Keratinocyte (primary cell): ENCODE measurements around the gene CCNK.

Experiments
- EZH2 ChIP-seq: IDR thresholded peaks from one replicate; pipeline ENCODE4 v1.6.1; 2012; ENCODE audit warnings: inconsistent platforms, mild to moderate bottlenecking, low read length, moderate library complexity
- TF ChIP-seq, protein P1 (sequence below), 3 experiments: IDR thresholded peaks in 1 of 3; conservative IDR thresholded peaks in 1 of 3; optimal IDR thresholded peaks in 1 of 3; 2 replicates in 2 of 3; 3 replicates in 1 of 3; pipeline versions ENCODE3 to v1.5.1; 2011; ENCODE audit warnings: low read length in 3 of 3, mild to moderate bottlenecking in 3 of 3, moderate library complexity in 2 of 3, control low read depth in 1 of 3, inconsistent platforms in 1 of 3; ENCODE audit not compliant: insufficient read depth in 2 of 3; ENCODE audit errors: extremely low read depth in 1 of 3

DNA sequence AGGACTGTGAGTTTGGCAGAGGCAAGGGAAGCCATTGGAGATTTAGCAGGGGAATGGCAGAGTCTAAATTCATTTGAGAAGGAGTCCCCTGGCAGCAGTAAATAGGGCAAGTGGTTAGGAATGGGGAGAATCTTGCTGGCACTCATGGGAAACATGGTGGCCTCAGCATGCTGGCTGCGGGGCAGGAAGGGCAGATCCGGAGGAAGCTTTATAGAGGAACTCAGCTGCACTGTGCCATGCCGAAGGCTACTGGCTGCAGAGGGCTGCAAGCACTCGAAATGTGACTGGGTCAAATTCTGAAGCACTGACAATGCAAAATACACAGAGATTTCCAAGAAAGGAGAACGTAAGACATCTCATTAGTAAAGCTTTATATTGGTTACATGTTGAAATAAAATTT lies 23.9 kb downstream of the CCNK start:
- TF ChIP-seq, protein P1, sequence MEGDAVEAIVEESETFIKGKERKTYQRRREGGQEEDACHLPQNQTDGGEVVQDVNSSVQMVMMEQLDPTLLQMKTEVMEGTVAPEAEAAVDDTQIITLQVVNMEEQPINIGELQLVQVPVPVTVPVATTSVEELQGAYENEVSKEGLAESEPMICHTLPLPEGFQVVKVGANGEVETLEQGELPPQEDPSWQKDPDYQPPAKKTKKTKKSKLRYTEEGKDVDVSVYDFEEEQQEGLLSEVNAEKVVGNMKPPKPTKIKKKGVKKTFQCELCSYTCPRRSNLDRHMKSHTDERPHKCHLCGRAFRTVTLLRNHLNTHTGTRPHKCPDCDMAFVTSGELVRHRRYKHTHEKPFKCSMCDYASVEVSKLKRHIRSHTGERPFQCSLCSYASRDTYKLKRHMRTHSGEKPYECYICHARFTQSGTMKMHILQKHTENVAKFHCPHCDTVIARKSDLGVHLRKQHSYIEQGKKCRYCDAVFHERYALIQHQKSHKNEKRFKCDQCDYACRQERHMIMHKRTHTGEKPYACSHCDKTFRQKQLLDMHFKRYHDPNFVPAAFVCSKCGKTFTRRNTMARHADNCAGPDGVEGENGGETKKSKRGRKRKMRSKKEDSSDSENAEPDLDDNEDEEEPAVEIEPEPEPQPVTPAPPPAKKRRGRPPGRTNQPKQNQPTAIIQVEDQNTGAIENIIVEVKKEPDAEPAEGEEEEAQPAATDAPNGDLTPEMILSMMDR (optimal IDR thresholded peaks at IDR 0.05 in 1 of 3, IDR thresholded peaks at IDR 0.05 in 1 of 3, conservative IDR thresholded peaks at IDR 0.05 in 1 of 3; ENCODE audit: extremely low read depth in 1 of 3, insufficient read depth in 2 of 3, low read length in 3 of 3) = no peak
- no peak for TF ChIP-seq EZH2
